ENCODE data around the gene LRRC15.

Gene LRRC15

DNA sequence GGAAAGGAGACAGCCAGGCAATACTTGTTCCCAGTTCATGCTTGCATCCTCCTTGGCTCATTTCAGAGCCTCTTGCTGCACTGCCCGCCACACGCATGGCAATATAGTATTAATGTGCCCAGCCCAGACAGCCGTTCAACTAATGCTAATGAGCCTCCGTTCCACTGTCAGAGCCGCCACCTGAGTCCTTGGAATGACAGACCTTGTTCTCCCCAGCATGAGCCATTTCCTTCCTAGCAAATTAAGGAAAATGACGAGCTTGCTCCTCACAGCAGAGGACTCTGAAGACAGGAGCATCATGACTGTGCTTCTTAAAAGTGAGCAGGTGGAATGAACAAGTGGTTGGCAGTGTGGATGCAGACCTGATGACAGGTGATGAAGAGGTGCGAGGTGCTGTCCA lies 10.8 kb upstream of the LRRC15 start:
- Histone ChIP-seq H3K4me3 (ENCODE audit: low read depth, low read length, poor library complexity, severe bottlenecking) (no peak overlapping the region), H2AFZ (ENCODE audit: low read length) (no peak overlapping the region), H3K4me2 (ENCODE audit: low read length) (no peak overlapping the region), H3K27me3 (ENCODE audit: insufficient read depth, low read length) (peaks cover 9% of the 10 kb centered on the region), H3K9me2 (ENCODE audit: low read depth, low read length) (no peaks in the 10 kb centered on the region), H3K9ac (ENCODE audit: low read length) (no peak overlapping the region), H3K36me3 (ENCODE audit: insufficient read depth, low read length) (no peaks in the 10 kb centered on the region), H3K27ac (ENCODE audit: low read depth, low read length, poor library complexity, severe bottlenecking) (no peak overlapping the region), H3K4me1 (ENCODE audit: insufficient read depth, low read length, severe bottlenecking) (no peaks in the 10 kb centered on the region), H3K9me3 (ENCODE audit: low read length) (no peaks in the 10 kb centered on the region), H3K79me2 (ENCODE audit: insufficient read depth, low read length) (no peaks in the 10 kb centered on the region), H4K20me1 (ENCODE audit: insufficient read depth, low read length) (no peaks in the 10 kb centered on the region), H3F3A (ENCODE audit: insufficient read depth, low read length) (no peaks in the 10 kb centered on the region)
- TF ChIP-seq EZH2 (IDR thresholded peaks at IDR 0.05; ENCODE audit: borderline replicate concordance, low read length) = no peak
- TF ChIP-seq, protein P1, sequence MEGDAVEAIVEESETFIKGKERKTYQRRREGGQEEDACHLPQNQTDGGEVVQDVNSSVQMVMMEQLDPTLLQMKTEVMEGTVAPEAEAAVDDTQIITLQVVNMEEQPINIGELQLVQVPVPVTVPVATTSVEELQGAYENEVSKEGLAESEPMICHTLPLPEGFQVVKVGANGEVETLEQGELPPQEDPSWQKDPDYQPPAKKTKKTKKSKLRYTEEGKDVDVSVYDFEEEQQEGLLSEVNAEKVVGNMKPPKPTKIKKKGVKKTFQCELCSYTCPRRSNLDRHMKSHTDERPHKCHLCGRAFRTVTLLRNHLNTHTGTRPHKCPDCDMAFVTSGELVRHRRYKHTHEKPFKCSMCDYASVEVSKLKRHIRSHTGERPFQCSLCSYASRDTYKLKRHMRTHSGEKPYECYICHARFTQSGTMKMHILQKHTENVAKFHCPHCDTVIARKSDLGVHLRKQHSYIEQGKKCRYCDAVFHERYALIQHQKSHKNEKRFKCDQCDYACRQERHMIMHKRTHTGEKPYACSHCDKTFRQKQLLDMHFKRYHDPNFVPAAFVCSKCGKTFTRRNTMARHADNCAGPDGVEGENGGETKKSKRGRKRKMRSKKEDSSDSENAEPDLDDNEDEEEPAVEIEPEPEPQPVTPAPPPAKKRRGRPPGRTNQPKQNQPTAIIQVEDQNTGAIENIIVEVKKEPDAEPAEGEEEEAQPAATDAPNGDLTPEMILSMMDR (IDR thresholded peaks at IDR 0.05; ENCODE audit: low read length) = no peak

DNA sequence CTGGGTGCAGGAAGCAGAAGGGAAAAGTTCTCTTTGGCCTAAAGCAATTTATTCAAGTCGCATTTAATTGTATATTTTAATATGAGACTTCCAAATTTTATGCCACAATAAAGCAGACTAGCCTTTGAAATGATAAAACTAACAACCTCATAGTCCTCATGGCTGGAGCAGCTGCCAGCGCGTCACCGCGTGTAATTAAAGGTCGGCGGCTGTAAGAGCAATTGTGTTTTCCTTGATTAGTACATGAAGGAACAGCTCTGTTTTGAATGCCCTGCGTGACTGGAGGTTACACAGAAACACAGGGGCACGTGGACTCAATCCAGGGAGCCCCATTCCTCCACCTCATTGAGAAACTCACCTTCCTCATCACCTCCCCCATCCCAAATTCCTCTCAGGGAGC lies 10.1 kb upstream of the LRRC15 start:
- H3K4me2 ChIP-seq (ENCODE audit: low read length) = no peak overlapping the region
- TF ChIP-seq EZH2 (IDR thresholded peaks at IDR 0.05; ENCODE audit: borderline replicate concordance, low read length) = no peak
- TF ChIP-seq, protein P1 (IDR thresholded peaks at IDR 0.05; ENCODE audit: low read length) = no peak

DNA sequence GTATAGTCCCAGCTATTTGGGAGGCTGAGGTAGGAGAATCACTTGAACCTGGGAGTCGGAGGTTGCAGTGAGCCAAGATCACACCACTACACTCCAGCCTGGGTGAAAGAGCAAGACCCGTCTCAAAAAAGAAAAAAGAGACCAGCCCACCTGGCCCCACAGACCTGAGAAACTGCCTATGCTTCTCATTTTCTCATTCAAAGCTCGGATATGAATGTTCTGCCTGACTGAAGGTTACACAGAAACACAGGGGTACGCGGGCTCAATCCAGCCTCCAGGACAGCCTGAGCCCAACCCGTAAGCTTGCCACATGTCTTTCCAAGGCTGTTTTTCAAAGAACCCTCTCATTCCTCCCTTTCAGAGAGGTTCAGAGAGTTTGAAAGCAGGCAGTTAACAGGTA lies 9.7 kb upstream of the LRRC15 start:
- Histone ChIP-seq H3K27me3 (ENCODE audit: insufficient read depth, low read length) (peaks cover 9% of the 10 kb centered on the region), H3K9ac (ENCODE audit: low read length) (no peak overlapping the region)

More for the DNA sequence above, 10.1 kb upstream of the LRRC15 start:
- H4K20me1 ChIP-seq (ENCODE audit: insufficient read depth, low read length) = no peaks in the 10 kb centered on the region
- peaks cover 9% of the 10 kb centered on the region for H3K27me3 ChIP-seq (ENCODE audit: insufficient read depth, low read length)
- H3K27ac ChIP-seq (ENCODE audit: low read depth, low read length, poor library complexity, severe bottlenecking) = no peak overlapping the region
- no peak overlapping the region for H2AFZ ChIP-seq (ENCODE audit: low read length)
- H3K9me3 ChIP-seq (ENCODE audit: low read length) = no peaks in the 10 kb centered on the region
- H3K4me3 ChIP-seq (ENCODE audit: low read depth, low read length, poor library complexity, severe bottlenecking) = no peak overlapping the region
- no peaks in the 10 kb centered on the region for H3K36me3 ChIP-seq (ENCODE audit: insufficient read depth, low read length)
- no peaks in the 10 kb centered on the region for H3F3A ChIP-seq (ENCODE audit: insufficient read depth, low read length)
- H3K9ac ChIP-seq (ENCODE audit: low read length) = no peak overlapping the region
- H3K79me2 ChIP-seq (ENCODE audit: insufficient read depth, low read length) = no peaks in the 10 kb centered on the region
- no peaks in the 10 kb centered on the region for H3K9me2 ChIP-seq (ENCODE audit: low read depth, low read length)
- no peaks in the 10 kb centered on the region for H3K4me1 ChIP-seq (ENCODE audit: insufficient read depth, low read length, severe bottlenecking)

More for the DNA sequence above, 9.7 kb upstream of the LRRC15 start:
- Histone ChIP-seq H3K36me3 (ENCODE audit: insufficient read depth, low read length) (no peaks in the 10 kb centered on the region), H3K4me2 (ENCODE audit: low read length) (no peak overlapping the region), H4K20me1 (ENCODE audit: insufficient read depth, low read length) (no peaks in the 10 kb centered on the region), H3F3A (ENCODE audit: insufficient read depth, low read length) (no peaks in the 10 kb centered on the region), H3K9me3 (ENCODE audit: low read length) (no peaks in the 10 kb centered on the region), H2AFZ (ENCODE audit: low read length) (no peak overlapping the region), H3K9me2 (ENCODE audit: low read depth, low read length) (no peaks in the 10 kb centered on the region), H3K4me1 (ENCODE audit: insufficient read depth, low read length, severe bottlenecking) (no peaks in the 10 kb centered on the region), H3K4me3 (ENCODE audit: low read depth, low read length, poor library complexity, severe bottlenecking) (no peak overlapping the region), H3K27ac (ENCODE audit: low read depth, low read length, poor library complexity, severe bottlenecking) (no peak overlapping the region), H3K79me2 (ENCODE audit: insufficient read depth, low read length) (no peaks in the 10 kb centered on the region)
- TF ChIP-seq EZH2 (IDR thresholded peaks at IDR 0.05; ENCODE audit: borderline replicate concordance, low read length) = no peak
- TF ChIP-seq, protein P1 (IDR thresholded peaks at IDR 0.05; ENCODE audit: low read length) = no peak

All from OCI-LY1 (cell line).